Skeletal muscle tissue (tissue), 4 donors: ENCODE data around the gene ZNHIT6. TPM values are rescaled to one million over a fixed set of nuclear protein-coding genes. Genes with fewer than 3 reads are reported as not detected.
A peak's percentile ranks its signal among the peaks of the same experiment; 100 is the strongest.

Experiments used
- H3K27ac ChIP-seq: one replicate; pipeline ENCODE4 v1.7.0; 2013; ENCODE audit warnings: mild to moderate bottlenecking, low read depth, low read length, inconsistent platforms
- H3K27me3 ChIP-seq, 3 donors: one replicate each; pipeline ENCODE4 v1.7.0; 2013; ENCODE audit warnings: low read length in 3 of 3; ENCODE audit not compliant: control insufficient read depth in 3 of 3, insufficient read depth in 3 of 3
- H3K36me3 ChIP-seq, 3 donors: one replicate each; pipeline ENCODE4 v1.7.0; 2013; ENCODE audit warnings: low read length in 3 of 3; ENCODE audit not compliant: control insufficient read depth in 3 of 3, insufficient read depth in 3 of 3
- H3K4me1 ChIP-seq, 3 donors: one replicate each; pipeline ENCODE4 v1.7.0; 2013; ENCODE audit warnings: low read length in 3 of 3, mild to moderate bottlenecking in 3 of 3; ENCODE audit not compliant: control insufficient read depth in 3 of 3, insufficient read depth in 3 of 3
- H3K4me3 ChIP-seq, 3 donors: one replicate each; pipeline ENCODE4 v1.7.0; 2013; ENCODE audit warnings: low read length in 3 of 3
- H3K9ac ChIP-seq, 3 donors: one replicate each; pipeline ENCODE4 v1.7.0; 2013; ENCODE audit warnings: low read length in 3 of 3, mild to moderate bottlenecking in 3 of 3, moderate library complexity in 2 of 3, low read depth in 1 of 3
- H3K9me3 ChIP-seq, 3 donors: one replicate each; pipeline ENCODE4 v1.7.0; 2013; ENCODE audit warnings: low read length in 3 of 3; ENCODE audit not compliant: control insufficient read depth in 3 of 3
- total RNA-seq: library from RNA; depleted of rRNA; stranded (reverse); fragments of >200 nt; gene quantifications from one replicate; pipeline ENCODE4 v1.2.3, GENCODE V29; 2014
- donor health status: Osteomylitis.

Gene ZNHIT6
- total RNA-seq, 1 donor from 2014 or later = 9.4 TPM

- Histone ChIP-seq H3K27ac (peak overlapping the region; percentile 84), H3K4me3 (peak overlapping the region; percentile 91 to 99 (median 97)), H3K36me3 (peaks cover 2 to 12% (median 10%) of the 10 kb centered on the region in 3 donors), H3K27me3 (no peaks in the 10 kb centered on the region), H3K9me3 (no peaks in the 10 kb centered on the region), H3K9ac (peak overlapping the region; percentile 89 to 93 (median 91)), H3K4me1 (peaks cover 2 to 23% (median 15%) of the 10 kb centered on the region in 3 donors)
Measured at GRCh38 chr1:85707267-85707989, 805 bp downstream of the ZNHIT6 start.

DNA sequence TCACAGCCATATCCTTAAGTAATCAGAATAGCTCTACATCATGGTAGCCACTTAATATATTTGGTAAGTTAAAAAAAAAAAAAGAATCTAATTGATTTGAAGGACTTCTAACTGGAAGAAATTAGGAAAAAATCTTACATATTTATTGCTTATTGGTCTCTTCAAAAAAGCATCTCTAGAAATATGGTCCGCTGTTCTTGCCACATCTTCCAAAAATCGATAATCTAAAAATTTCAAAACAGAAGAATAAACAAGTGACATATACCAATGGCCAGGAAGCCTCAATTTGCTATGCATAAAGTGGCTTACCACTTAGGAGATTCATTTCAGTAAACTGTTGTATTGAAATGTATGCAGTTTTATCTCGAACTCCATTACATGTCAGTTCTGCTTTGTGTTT is 2.3 kb downstream of the ZNHIT6 start:
- Histone ChIP-seq H3K27ac (no peak overlapping the region), H3K4me3 (no peak overlapping the region), H3K4me1 (peaks cover 2 to 23% (median 15%) of the 10 kb centered on the region in 3 donors), H3K27me3 (no peaks in the 10 kb centered on the region), H3K9ac (no peak overlapping the region), H3K9me3 (no peaks in the 10 kb centered on the region), H3K36me3 (peaks cover 6 to 20% (median 12%) of the 10 kb centered on the region in 3 donors)

DNA sequence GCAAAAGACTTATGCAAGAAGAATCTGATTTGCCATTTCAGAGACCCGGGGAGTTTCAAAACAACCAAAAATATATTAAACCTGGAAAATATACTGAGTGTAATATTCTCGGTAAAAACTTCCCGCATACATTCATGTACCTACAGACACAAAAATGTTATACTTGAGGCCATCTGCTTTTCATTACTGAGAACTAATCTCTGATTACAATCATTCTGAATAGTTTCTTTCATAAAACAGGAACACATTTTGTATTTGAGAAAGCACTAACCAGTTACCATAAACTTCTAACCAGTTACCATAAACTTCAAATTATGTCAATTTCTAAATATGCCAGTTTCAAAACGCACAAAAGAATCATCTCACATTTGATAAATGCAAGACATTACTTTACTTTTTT is 7.8 kb downstream of the ZNHIT6 start:
- H3K27ac ChIP-seq = no peak overlapping the region
- H3K9ac ChIP-seq = no peak overlapping the region
- H3K27me3 ChIP-seq = no peaks in the 10 kb centered on the region
- H3K4me3 ChIP-seq = no peak overlapping the region
- peaks cover 8 to 21% (median 14%) of the 10 kb centered on the region in 3 donors for H3K36me3 ChIP-seq
- H3K9me3 ChIP-seq = no peaks in the 10 kb centered on the region
- no peaks in the 10 kb centered on the region for H3K4me1 ChIP-seq

DNA sequence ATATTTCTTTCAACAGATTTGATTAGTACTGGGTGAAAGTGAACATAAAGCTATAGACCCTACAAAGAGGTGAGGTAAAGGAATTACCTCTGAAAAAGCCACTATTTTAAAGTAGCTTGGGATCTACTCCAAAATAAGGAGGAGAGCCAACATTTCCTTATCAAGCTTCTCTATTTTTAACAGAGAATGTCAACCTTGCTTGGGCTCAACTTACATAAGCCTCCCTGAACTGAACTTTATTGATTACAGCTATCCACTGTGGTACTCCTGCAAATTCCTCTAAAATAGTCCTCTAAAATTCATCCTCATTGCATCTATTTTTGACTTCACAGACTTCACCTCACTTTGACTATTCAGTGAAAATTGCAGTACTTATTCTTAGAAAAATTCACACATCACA is 10.3 kb downstream of the ZNHIT6 start:
- H3K4me3 ChIP-seq = no peak overlapping the region
- no peaks in the 10 kb centered on the region for H3K4me1 ChIP-seq
- H3K27me3 ChIP-seq = no peaks in the 10 kb centered on the region
- no peak overlapping the region for H3K27ac ChIP-seq
- H3K36me3 ChIP-seq = peaks cover 3 to 15% (median 8%) of the 10 kb centered on the region in 3 donors
- H3K9me3 ChIP-seq = no peaks in the 10 kb centered on the region
- H3K9ac ChIP-seq = no peak overlapping the region

GRCh38 chr1:85692730-85693314 is 15.4 kb downstream of the ZNHIT6 start:
- H3K36me3 ChIP-seq = peaks cover 0 to 5% (median 0%) of the 10 kb centered on the region in 3 donors
- peak overlapping the region in 1 of 3 donors; percentile 0 for H3K9ac ChIP-seq
- H3K27me3 ChIP-seq = no peaks in the 10 kb centered on the region
- no peak overlapping the region for H3K27ac ChIP-seq
- no peak overlapping the region for H3K4me3 ChIP-seq
- H3K4me1 ChIP-seq = no peaks in the 10 kb centered on the region
- H3K9me3 ChIP-seq = no peaks in the 10 kb centered on the region

DNA sequence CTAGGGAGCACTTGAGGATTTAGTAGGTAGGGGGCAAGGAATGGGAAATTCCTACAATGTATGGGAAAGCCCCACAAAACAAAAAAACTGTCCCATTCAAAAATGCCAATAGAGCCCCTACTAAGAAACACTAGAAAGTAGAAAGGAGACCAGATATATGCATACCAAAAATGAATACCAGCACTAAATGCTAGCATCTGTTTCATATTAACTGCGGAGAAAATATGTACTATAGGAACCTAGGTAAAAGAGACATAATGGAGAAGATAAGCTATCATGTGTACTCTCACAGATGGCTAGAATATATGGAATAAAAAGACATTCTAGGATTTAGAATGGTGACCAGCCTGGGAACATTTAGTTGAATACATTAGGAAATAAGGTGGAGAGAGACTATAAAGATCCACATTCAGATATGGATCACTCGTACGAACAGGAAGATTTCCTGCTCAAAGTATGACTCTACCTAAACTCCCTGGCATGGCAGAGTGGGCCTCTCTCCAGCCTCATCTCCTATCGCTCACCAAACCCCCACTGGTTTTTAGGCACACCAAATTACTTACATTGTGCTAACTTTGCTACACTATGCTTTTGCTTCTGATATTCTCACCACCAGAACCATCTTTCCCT is 18.3 kb downstream of the ZNHIT6 start:
- Histone ChIP-seq H3K4me1 (no peaks in the 10 kb centered on the region), H3K4me3 (no peak overlapping the region), H3K27me3 (no peaks in the 10 kb centered on the region), H3K27ac (no peak overlapping the region), H3K9ac (no peak overlapping the region), H3K9me3 (no peaks in the 10 kb centered on the region), H3K36me3 (peaks cover 0 to 5% (median 0%) of the 10 kb centered on the region in 3 donors)

- Histone ChIP-seq H3K27me3 (no peaks in the 10 kb centered on the region), H3K27ac (no peak overlapping the region), H3K9me3 (no peaks in the 10 kb centered on the region), H3K36me3 (peaks cover 0 to 6% (median under 1%) of the 10 kb centered on the region in 3 donors), H3K9ac (no peak overlapping the region), H3K4me1 (peaks cover 0 to 4% (median 0%) of the 10 kb centered on the region in 3 donors), H3K4me3 (no peak overlapping the region)
Measured at GRCh38 chr1:85683292-85684025, 24.8 kb downstream of the ZNHIT6 start.

- Histone ChIP-seq H3K4me3 (no peak overlapping the region), H3K36me3 (peaks cover 0 to 16% (median 8%) of the 10 kb centered on the region in 3 donors), H3K4me1 (peaks cover 0 to 4% (median 0%) of the 10 kb centered on the region in 3 donors), H3K27me3 (no peaks in the 10 kb centered on the region), H3K9me3 (no peaks in the 10 kb centered on the region), H3K27ac (no peak overlapping the region), H3K9ac (no peak overlapping the region)
Measured at GRCh38 chr1:85681087-85681486, 27.1 kb downstream of the ZNHIT6 start.

- Histone ChIP-seq H3K27me3 (no peaks in the 10 kb centered on the region), H3K27ac (no peak overlapping the region), H3K36me3 (peaks cover 0 to 16% (median 12%) of the 10 kb centered on the region in 3 donors), H3K9me3 (no peaks in the 10 kb centered on the region), H3K9ac (no peak overlapping the region), H3K4me3 (no peak overlapping the region), H3K4me1 (peaks cover 0 to 4% (median 0%) of the 10 kb centered on the region in 3 donors)
Measured at GRCh38 chr1:85678193-85678592, 30.0 kb downstream of the ZNHIT6 start.
